HEK293 (cell line): ENCODE results near the gene EIF2B2.

Experiments used
- KLF9 ChIP-seq: fragments of 450-650 bp; formaldehyde crosslinking; IDR thresholded peaks from 2 replicates; pipeline ENCODE4 v1.5.1; 2016; ENCODE audit warnings: missing biosample characterization, missing genetic modification characterization, low read depth
- TCF7L2 ChIP-seq: IDR thresholded peaks from 2 replicates; pipeline ENCODE4 v1.6.1; 2011; ENCODE audit warnings: low read depth, mild to moderate bottlenecking, inconsistent platforms, low read length, moderate library complexity, borderline replicate concordance
- ZEB2 ChIP-seq: fragments of 450-650 bp; formaldehyde crosslinking; IDR thresholded peaks from 2 replicates; pipeline ENCODE4 v1.5.1; 2016; ENCODE audit warnings: missing biosample characterization, missing genetic modification characterization
- ZNF202 ChIP-seq: fragments of 450-650 bp; formaldehyde crosslinking; IDR thresholded peaks from 2 replicates; pipeline ENCODE4 v1.5.1; 2016; ENCODE audit warnings: missing biosample characterization, missing genetic modification characterization, borderline replicate concordance
- ZNF561 ChIP-seq: fragments of 450-650 bp; IDR thresholded peaks from 2 replicates; pipeline ENCODE4 v1.5.1; 2018; ENCODE audit warnings: missing biosample characterization, missing genetic modification characterization, borderline replicate concordance
- TF ChIP-seq, protein P1 (sequence below): fragments of 450-650 bp; formaldehyde crosslinking; IDR thresholded peaks from 2 replicates; pipeline ENCODE4 v1.5.1; 2016; ENCODE audit warnings: missing biosample characterization, missing genetic modification characterization
- TF ChIP-seq, protein P2 (sequence below): fragments of 450-650 bp; formaldehyde crosslinking; IDR thresholded peaks from 2 replicates; pipeline ENCODE4 v1.5.1; 2016; ENCODE audit warnings: missing biosample characterization, missing genetic modification characterization

DNA sequence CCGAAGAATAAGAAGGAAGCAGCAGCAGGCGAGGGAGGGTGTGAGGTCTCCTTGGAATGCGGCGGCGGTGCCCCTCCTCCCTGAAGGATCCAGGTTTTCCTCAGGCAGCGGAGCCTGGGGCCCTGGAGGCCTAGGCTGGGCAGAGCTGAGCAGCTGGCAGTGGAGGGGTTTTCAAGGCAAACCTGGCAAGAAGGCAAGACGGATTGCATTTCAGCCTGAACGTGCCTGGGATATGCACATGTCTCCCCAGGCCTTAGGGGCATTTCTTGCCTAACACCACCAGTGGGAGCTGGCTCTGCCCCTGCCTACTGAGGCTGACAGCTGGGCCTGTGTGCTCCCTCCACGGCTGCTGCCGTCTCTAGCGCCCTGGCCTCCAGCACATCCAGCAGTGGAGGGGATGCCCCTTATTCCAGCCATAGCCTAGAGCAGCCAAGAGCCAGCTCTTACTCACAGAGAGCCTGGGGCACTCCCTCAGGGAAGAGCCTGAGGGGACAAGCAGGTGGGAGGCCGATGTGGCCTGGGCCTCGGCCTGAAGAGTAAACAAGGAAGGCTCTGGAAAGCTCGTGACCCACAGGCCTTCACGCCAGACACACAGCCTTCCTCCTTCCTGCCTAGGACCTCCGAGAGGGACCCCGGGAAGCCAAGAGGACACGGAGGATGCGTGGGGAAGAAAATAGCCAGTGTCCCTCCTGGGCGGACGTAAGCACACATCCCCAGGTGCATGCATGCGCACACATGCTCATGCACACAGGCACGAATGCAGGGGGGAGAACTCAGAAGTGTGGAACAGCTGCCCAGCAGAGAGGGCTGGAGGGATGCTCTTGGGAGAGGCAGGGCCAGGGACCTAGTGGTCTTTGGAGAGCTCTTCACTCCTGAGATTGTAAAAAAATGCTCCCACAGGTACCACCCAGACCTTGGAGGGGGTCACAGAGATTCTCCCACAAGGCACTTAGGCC is 23.0 kb upstream of the EIF2B2 start:
- TF ChIP-seq, protein P1, sequence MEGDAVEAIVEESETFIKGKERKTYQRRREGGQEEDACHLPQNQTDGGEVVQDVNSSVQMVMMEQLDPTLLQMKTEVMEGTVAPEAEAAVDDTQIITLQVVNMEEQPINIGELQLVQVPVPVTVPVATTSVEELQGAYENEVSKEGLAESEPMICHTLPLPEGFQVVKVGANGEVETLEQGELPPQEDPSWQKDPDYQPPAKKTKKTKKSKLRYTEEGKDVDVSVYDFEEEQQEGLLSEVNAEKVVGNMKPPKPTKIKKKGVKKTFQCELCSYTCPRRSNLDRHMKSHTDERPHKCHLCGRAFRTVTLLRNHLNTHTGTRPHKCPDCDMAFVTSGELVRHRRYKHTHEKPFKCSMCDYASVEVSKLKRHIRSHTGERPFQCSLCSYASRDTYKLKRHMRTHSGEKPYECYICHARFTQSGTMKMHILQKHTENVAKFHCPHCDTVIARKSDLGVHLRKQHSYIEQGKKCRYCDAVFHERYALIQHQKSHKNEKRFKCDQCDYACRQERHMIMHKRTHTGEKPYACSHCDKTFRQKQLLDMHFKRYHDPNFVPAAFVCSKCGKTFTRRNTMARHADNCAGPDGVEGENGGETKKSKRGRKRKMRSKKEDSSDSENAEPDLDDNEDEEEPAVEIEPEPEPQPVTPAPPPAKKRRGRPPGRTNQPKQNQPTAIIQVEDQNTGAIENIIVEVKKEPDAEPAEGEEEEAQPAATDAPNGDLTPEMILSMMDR (tag by site-specific recombination): peak; percentile 63
- no peak for TF ChIP-seq ZEB2
- no peak for TF ChIP-seq TCF7L2
- TF ChIP-seq ZNF561 (tag by site-specific recombination): no peak
- TF ChIP-seq, protein P2, sequence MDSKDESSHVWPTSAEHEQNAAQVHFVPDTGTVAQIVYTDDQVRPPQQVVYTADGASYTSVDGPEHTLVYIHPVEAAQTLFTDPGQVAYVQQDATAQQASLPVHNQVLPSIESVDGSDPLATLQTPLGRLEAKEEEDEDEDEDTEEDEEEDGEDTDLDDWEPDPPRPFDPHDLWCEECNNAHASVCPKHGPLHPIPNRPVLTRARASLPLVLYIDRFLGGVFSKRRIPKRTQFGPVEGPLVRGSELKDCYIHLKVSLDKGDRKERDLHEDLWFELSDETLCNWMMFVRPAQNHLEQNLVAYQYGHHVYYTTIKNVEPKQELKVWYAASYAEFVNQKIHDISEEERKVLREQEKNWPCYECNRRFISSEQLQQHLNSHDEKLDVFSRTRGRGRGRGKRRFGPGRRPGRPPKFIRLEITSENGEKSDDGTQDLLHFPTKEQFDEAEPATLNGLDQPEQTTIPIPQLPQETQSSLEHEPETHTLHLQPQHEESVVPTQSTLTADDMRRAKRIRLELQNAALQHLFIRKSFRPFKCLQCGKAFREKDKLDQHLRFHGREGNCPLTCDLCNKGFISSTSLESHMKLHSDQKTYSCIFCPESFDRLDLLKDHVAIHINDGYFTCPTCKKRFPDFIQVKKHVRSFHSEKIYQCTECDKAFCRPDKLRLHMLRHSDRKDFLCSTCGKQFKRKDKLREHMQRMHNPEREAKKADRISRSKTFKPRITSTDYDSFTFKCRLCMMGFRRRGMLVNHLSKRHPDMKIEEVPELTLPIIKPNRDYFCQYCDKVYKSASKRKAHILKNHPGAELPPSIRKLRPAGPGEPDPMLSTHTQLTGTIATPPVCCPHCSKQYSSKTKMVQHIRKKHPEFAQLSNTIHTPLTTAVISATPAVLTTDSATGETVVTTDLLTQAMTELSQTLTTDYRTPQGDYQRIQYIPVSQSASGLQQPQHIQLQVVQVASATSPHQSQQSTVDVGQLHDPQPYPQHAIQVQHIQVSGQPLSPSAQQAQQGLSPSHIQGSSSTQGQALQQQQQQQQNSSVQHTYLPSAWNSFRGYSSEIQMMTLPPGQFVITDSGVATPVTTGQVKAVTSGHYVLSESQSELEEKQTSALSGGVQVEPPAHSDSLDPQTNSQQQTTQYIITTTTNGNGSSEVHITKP (tag by site-specific recombination): no peak
- no peak for TF ChIP-seq ZNF202 (tag by site-specific recombination)
- TF ChIP-seq KLF9 (tag by site-specific recombination): no peak
